ENCODE measurements around the gene TFPI. TPM values are rescaled to one million over a fixed set of nuclear protein-coding genes. Genes with fewer than 3 reads are reported as not detected.

TFPI gene
- total RNA-seq, 1 donor from 2014 or later: 0.59 TPM

GRCh38 chr2:187481543-187481942, 72.7 kb downstream of the TFPI start:
- DNase-seq: no peak
- Mint-ChIP-seq H3K27me3 (ENCODE audit: unreplicated experiment) (peaks cover 2% of the 10 kb centered on the region), H3K27ac (ENCODE audit: unreplicated experiment) (no peak overlapping the region), H3K4me1 (ENCODE audit: low read depth, unreplicated experiment) (no peaks in the 10 kb centered on the region), H3K36me3 (ENCODE audit: unreplicated experiment) (no peaks in the 10 kb centered on the region), H3K9me3 (ENCODE audit: unreplicated experiment) (no peaks in the 10 kb centered on the region), H3K4me3 (ENCODE audit: unreplicated experiment) (no peak overlapping the region)
- TF ChIP-seq CTCF (IDR thresholded peaks at IDR 0.05; ENCODE audit: partially characterized antibody, unreplicated experiment): no peak

GRCh38 chr2:187478719-187479118, 75.5 kb downstream of the TFPI start:
- no peak for DNase-seq
- Mint-ChIP-seq H3K9me3 (ENCODE audit: unreplicated experiment) (no peaks in the 10 kb centered on the region), H3K27ac (ENCODE audit: unreplicated experiment) (no peak overlapping the region), H3K27me3 (ENCODE audit: unreplicated experiment) (peaks cover 2% of the 10 kb centered on the region), H3K36me3 (ENCODE audit: unreplicated experiment) (no peaks in the 10 kb centered on the region), H3K4me1 (ENCODE audit: low read depth, unreplicated experiment) (no peaks in the 10 kb centered on the region), H3K4me3 (ENCODE audit: unreplicated experiment) (no peak overlapping the region)
- TF ChIP-seq CTCF (IDR thresholded peaks at IDR 0.05; ENCODE audit: partially characterized antibody, unreplicated experiment): no peak

GRCh38 chr2:187477051-187477450, 77.2 kb downstream of the TFPI start:
- Mint-ChIP-seq H3K36me3 (ENCODE audit: unreplicated experiment) (no peaks in the 10 kb centered on the region), H3K4me1 (ENCODE audit: low read depth, unreplicated experiment) (no peaks in the 10 kb centered on the region), H3K27ac (ENCODE audit: unreplicated experiment) (no peak overlapping the region), H3K4me3 (ENCODE audit: unreplicated experiment) (no peak overlapping the region), H3K9me3 (ENCODE audit: unreplicated experiment) (no peaks in the 10 kb centered on the region), H3K27me3 (ENCODE audit: unreplicated experiment) (peaks cover 2% of the 10 kb centered on the region)
- no peak for DNase-seq
- no peak for TF ChIP-seq CTCF (IDR thresholded peaks at IDR 0.05; ENCODE audit: partially characterized antibody, unreplicated experiment)

GRCh38 chr2:187475499-187476248, 78.6 kb downstream of the TFPI start:
- Mint-ChIP-seq H3K4me1 (ENCODE audit: low read depth, unreplicated experiment) (peaks cover 2% of the 10 kb centered on the region), H3K27me3 (ENCODE audit: unreplicated experiment) (peaks cover 2% of the 10 kb centered on the region), H3K9me3 (ENCODE audit: unreplicated experiment) (no peaks in the 10 kb centered on the region), H3K36me3 (ENCODE audit: unreplicated experiment) (no peaks in the 10 kb centered on the region), H3K4me3 (ENCODE audit: unreplicated experiment) (no peak overlapping the region), H3K27ac (ENCODE audit: unreplicated experiment) (no peak overlapping the region)
- DNase-seq: no peak
- TF ChIP-seq CTCF (IDR thresholded peaks at IDR 0.05; ENCODE audit: partially characterized antibody, unreplicated experiment): no peak

- Mint-ChIP-seq H3K27ac (ENCODE audit: unreplicated experiment) (no peak overlapping the region), H3K36me3 (ENCODE audit: unreplicated experiment) (no peaks in the 10 kb centered on the region), H3K4me1 (ENCODE audit: low read depth, unreplicated experiment) (peaks cover 3% of the 10 kb centered on the region), H3K4me3 (ENCODE audit: unreplicated experiment) (no peak overlapping the region), H3K9me3 (ENCODE audit: unreplicated experiment) (no peaks in the 10 kb centered on the region), H3K27me3 (ENCODE audit: unreplicated experiment) (no peaks in the 10 kb centered on the region)
- DNase-seq: no peak
- no peak for TF ChIP-seq CTCF (IDR thresholded peaks at IDR 0.05; ENCODE audit: partially characterized antibody, unreplicated experiment)
These were observed 83.5 kb downstream of the TFPI start for GRCh38 chr2:187470698-187471097.
